Ovary (tissue), 3 donors: Measurements from ENCODE around the gene SND1.

Experiments used
- POLR2A ChIP-seq: fragments of 450-650 bp; IDR thresholded peaks from one replicate; pipeline ENCODE4 v1.6.1; 2017; ENCODE audit warnings: antibody characterized with exemption, mild to moderate bottlenecking, moderate library complexity
- TF ChIP-seq, protein P1 (sequence below), 3 donors: fragments of 450-650 bp in 2 of 3; fragments of 200-600 bp in 1 of 3; IDR thresholded peaks; one replicate each; pipeline versions ENCODE4 v1.5.1 to v1.8.0; 2016 to 2022; ENCODE audit warnings: antibody characterized with exemption in 3 of 3, mild to moderate bottlenecking in 1 of 3
- donor health status: DM: no; HTN: no; CAD: no.

DNA sequence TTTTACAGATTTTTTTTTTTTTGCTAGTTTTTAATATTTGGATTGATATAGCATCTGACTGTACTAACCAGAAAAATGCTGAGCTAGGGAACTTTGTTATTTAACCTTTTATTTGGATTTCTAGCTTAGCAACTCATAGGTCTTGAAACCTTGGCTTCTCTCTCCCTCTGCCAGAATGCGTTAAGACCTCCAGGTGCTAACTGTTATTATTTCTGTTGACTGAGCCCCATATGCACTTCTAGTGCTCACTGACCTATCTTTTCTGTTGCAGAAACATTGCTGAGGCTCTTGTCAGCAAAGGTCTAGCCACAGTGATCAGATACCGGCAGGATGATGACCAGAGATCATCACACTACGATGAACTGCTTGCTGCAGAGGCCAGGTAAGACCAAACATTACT lies 235.6 kb downstream of the SND1 start:
- TF ChIP-seq, protein P1, sequence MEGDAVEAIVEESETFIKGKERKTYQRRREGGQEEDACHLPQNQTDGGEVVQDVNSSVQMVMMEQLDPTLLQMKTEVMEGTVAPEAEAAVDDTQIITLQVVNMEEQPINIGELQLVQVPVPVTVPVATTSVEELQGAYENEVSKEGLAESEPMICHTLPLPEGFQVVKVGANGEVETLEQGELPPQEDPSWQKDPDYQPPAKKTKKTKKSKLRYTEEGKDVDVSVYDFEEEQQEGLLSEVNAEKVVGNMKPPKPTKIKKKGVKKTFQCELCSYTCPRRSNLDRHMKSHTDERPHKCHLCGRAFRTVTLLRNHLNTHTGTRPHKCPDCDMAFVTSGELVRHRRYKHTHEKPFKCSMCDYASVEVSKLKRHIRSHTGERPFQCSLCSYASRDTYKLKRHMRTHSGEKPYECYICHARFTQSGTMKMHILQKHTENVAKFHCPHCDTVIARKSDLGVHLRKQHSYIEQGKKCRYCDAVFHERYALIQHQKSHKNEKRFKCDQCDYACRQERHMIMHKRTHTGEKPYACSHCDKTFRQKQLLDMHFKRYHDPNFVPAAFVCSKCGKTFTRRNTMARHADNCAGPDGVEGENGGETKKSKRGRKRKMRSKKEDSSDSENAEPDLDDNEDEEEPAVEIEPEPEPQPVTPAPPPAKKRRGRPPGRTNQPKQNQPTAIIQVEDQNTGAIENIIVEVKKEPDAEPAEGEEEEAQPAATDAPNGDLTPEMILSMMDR (IDR thresholded peaks at IDR 0.05) = no peak
- no peak for TF ChIP-seq POLR2A
